Endothelial cell of umbilical vein (primary cell): ENCODE data around the gene COL19A1. TPM values are rescaled to one million over a fixed set of nuclear protein-coding genes. Genes with fewer than 3 reads are reported as not detected.
"Not testable (repeated sequence)": the region's sequence is repeated elsewhere in the genome, so short reads cannot be mapped to it uniquely, and the experiment has no call there.

ENCODE experiments used
- BruUV-seq: library from RNA; stranded (reverse); fragments of 400-500 nt; replicated peaks from 2 replicates; lab custom pipeline; 2021; lab: Mats Ljungman, UMichigan
- CTCF ChIA-PET: fragments of 300-600, 350-600 bp; sonication (Branson Sonifier 250); formaldehyde crosslinking; loops from one replicate; lab custom pipeline; 2021; ENCODE audit warnings: antibody characterized with exemption, inconsistent platforms; lab: Charles Lee
- POLR2A ChIA-PET: fragments of 300-600, 350-600 bp; sonication (Branson Sonifier 250); formaldehyde crosslinking; loops from one replicate; lab custom pipeline; 2021; ENCODE audit warnings: antibody characterized with exemption, inconsistent platforms; lab: Charles Lee
- DNase-seq: peaks from one replicate; pipeline ENCODE4 v3.0.0-alpha.2; 2011; ENCODE audit warnings: low read depth, low spot score
- FAIRE-seq: peaks from 2 replicates; lab custom pipeline; 2011; peaks lifted over from hg19 to GRCh38; lab: Jason Lieb, UNC
- H2AFZ ChIP-seq: 2 replicates; pipeline ENCODE4 v1.6.0; 2012; ENCODE audit warnings: low read depth, low read length, control low read depth, inconsistent platforms
- H3K27ac ChIP-seq: 2 replicates; pipeline ENCODE4 v1.5.1; 2011; ENCODE audit warnings: low read depth, mild to moderate bottlenecking, control low read depth, low read length, moderate library complexity; ENCODE audit not compliant: insufficient read depth
- H3K27me3 ChIP-seq, 2 experiments: 2 replicates each; pipeline versions ENCODE4 v1.6.0 to v1.6.1; 2011; ENCODE audit warnings: low read length in 2 of 2, mixed read lengths in 1 of 2; ENCODE audit not compliant: control insufficient read depth in 2 of 2, insufficient read depth in 2 of 2
- H3K36me3 ChIP-seq, 2 experiments: 2 replicates in 1 of 2; 3 replicates in 1 of 2; pipeline ENCODE4 v1.5.1; 2011; ENCODE audit warnings: low read length in 2 of 2, mild to moderate bottlenecking in 1 of 2, moderate library complexity in 1 of 2; ENCODE audit not compliant: control insufficient read depth in 2 of 2, insufficient read depth in 2 of 2; ENCODE audit errors: extremely low read depth in 1 of 2
- H3K4me1 ChIP-seq: 3 replicates; pipeline ENCODE4 v1.5.1; 2011; ENCODE audit warnings: mild to moderate bottlenecking, low read length; ENCODE audit not compliant: control insufficient read depth, insufficient read depth; ENCODE audit errors: extremely low read depth
- H3K4me2 ChIP-seq: 2 replicates; pipeline ENCODE4 v1.6.1; 2011; ENCODE audit warnings: low read length, control low read depth, mixed read lengths; ENCODE audit not compliant: insufficient read depth
- H3K4me3 ChIP-seq, 3 experiments: fragments of 200-600 bp in 1 of 3; sonication (generic), shearing (Covaris generic) in 1 of 3; replicated peaks in 1 of 3; 2 replicates each; pipeline ENCODE4 v1.5.1; 2011 to 2016; ENCODE audit warnings: control low read depth in 3 of 3, low read length in 3 of 3, mild to moderate bottlenecking in 2 of 3, inconsistent platforms in 1 of 3, low read depth in 1 of 3, moderate library complexity in 1 of 3; ENCODE audit not compliant: insufficient read depth in 1 of 3
- H3K79me2 ChIP-seq: 2 replicates; pipeline ENCODE4 v1.6.0; 2012; ENCODE audit warnings: low read length, inconsistent platforms; ENCODE audit not compliant: control insufficient read depth, insufficient read depth
- H3K9ac ChIP-seq: replicated peaks from 2 replicates; pipeline ENCODE3; 2011; ENCODE audit warnings: low read length, control low read depth; ENCODE audit not compliant: insufficient read depth; ENCODE audit errors: extremely low read depth
- H3K9me1 ChIP-seq: replicated peaks from 3 replicates; pipeline ENCODE4 v1.6.0; 2011; ENCODE audit warnings: mild to moderate bottlenecking, low read length; ENCODE audit not compliant: control insufficient read depth, insufficient read depth; ENCODE audit errors: extremely low read depth
- H3K9me3 ChIP-seq: replicated peaks from 2 replicates; pipeline ENCODE4 v1.5.1; 2012; ENCODE audit warnings: low read length, inconsistent platforms; ENCODE audit not compliant: control insufficient read depth, insufficient read depth
- H4K20me1 ChIP-seq: replicated peaks from 2 replicates; pipeline ENCODE3; 2011; ENCODE audit warnings: mild to moderate bottlenecking, low read length; ENCODE audit not compliant: control insufficient read depth, insufficient read depth; ENCODE audit errors: extremely low read depth
- EZH2 ChIP-seq: IDR thresholded peaks from 2 replicates; pipeline ENCODE4 v1.6.1; 2012; ENCODE audit warnings: borderline replicate concordance, low read depth, mild to moderate bottlenecking, moderate library complexity, low read length, inconsistent platforms; ENCODE audit not compliant: severe bottlenecking
- FOS ChIP-seq: IDR thresholded peaks from 2 replicates; pipeline ENCODE4 v1.6.1; 2011; ENCODE audit warnings: mild to moderate bottlenecking, low read length, moderate library complexity, borderline replicate concordance; ENCODE audit not compliant: insufficient read depth
- GATA2 ChIP-seq: IDR thresholded peaks from 2 replicates; pipeline ENCODE4 v1.7.0; 2011; ENCODE audit warnings: low read depth, mild to moderate bottlenecking, moderate library complexity, mixed read lengths, low read length; ENCODE audit not compliant: insufficient read length, insufficient read depth
- JUN ChIP-seq: IDR thresholded peaks from 2 replicates; pipeline ENCODE4 v1.6.1; 2011; ENCODE audit warnings: borderline replicate concordance, low read depth; ENCODE audit not compliant: insufficient read length, insufficient read depth
- MAX ChIP-seq: IDR thresholded peaks from 2 replicates; pipeline ENCODE4 v1.6.1; 2011; ENCODE audit not compliant: insufficient read depth, insufficient read length
- MYC ChIP-seq: IDR thresholded peaks from one replicate; pipeline ENCODE4 v1.6.1; 2011; ENCODE audit warnings: mild to moderate bottlenecking, low read depth, low read length
- POLR2A ChIP-seq: IDR thresholded peaks from 2 replicates; pipeline ENCODE4 v1.6.1; 2012; ENCODE audit warnings: low read depth, mild to moderate bottlenecking, control low read depth, low read length
- POLR2AphosphoS5 ChIP-seq: IDR thresholded peaks from 2 replicates; pipeline ENCODE4 v1.6.1; 2012; ENCODE audit warnings: low read depth, mild to moderate bottlenecking, control low read depth, low read length, moderate library complexity; ENCODE audit not compliant: insufficient read depth
- dilution Hi-C: fragments of 300-500 bp; cut with MboI; formaldehyde crosslinking; loops from one replicate; pipeline ENCODE4 v1.15.0; 2019; ENCODE audit warnings: low sequenced_read_pairs; ENCODE audit not compliant: extremely low pct_ligation_motif_present
- intact Hi-C: fragments of 100-400 bp; cut with micrococcal nuclease; formaldehyde crosslinking; loops from one replicate; pipeline ENCODE4 v1.10.0; 2022
- polyA plus RNA-seq, 4 experiments: library from polyadenylated mRNA; depleted of rRNA in 3 of 4; stranded (reverse) in 3 of 4; unstranded in 1 of 4; fragments of >200 nt; gene quantifications; 2 replicates each; pipeline versions ENCODE4 v1.2.1 to v1.2.3, GENCODE V29; 2011 to 2012; ENCODE audit warnings: missing spikeins in 1 of 4
- total RNA-seq: library from RNA; stranded (reverse); gene quantifications from 2 replicates; pipeline ENCODE4 v1.2.3, GENCODE V29; 2021
- TF ChIP-seq, protein P1 (sequence below), 2 donors: IDR thresholded peaks; 1 replicate in 1 of 2; 2 replicates in 1 of 2; pipeline ENCODE4 v1.5.1; 2011; ENCODE audit warnings: low read length in 2 of 2, mild to moderate bottlenecking in 2 of 2, moderate library complexity in 2 of 2, control low read depth in 1 of 2, inconsistent platforms in 1 of 2, low read depth in 1 of 2; ENCODE audit not compliant: insufficient read depth in 1 of 2; ENCODE audit errors: extremely low read depth in 1 of 2

The COL19A1 gene
- total and polyA plus RNA-seq, 2 donors (not counting 3 experiments of a cell fraction or from before 2014, with no cell fraction given) = not detected

- no TSS peak for BruUV-seq
- FAIRE-seq (no peak), DNase-seq (no peak)
- ChIA-PET CTCF (no interaction called here), POLR2A (no interaction called here)
- no peaks in the 10 kb centered on the region for H3K9me3 ChIP-seq
- no peaks in the 10 kb centered on the region for H3K36me3 ChIP-seq
- H3K4me3 ChIP-seq = no peak overlapping the region
- no peak overlapping the region for H3K4me2 ChIP-seq
- no peaks in the 10 kb centered on the region for H3K9me1 ChIP-seq
- no peak for TF ChIP-seq POLR2AphosphoS5
- H3K9ac ChIP-seq = no peak overlapping the region
- H3K79me2 ChIP-seq = no peaks in the 10 kb centered on the region
- H2AFZ ChIP-seq = no peak overlapping the region
- dilution Hi-C loops = no loop called here
- intact Hi-C loops = no loop called here
- no peak overlapping the region for H3K27ac ChIP-seq
- H3K27me3 ChIP-seq = no peaks in the 10 kb centered on the region
- H3K4me1 ChIP-seq = no peaks in the 10 kb centered on the region
- no peaks in the 10 kb centered on the region for H4K20me1 ChIP-seq
These were observed 91.7 kb downstream of the COL19A1 start for GRCh38 chr6:69957985-69958559.

DNA sequence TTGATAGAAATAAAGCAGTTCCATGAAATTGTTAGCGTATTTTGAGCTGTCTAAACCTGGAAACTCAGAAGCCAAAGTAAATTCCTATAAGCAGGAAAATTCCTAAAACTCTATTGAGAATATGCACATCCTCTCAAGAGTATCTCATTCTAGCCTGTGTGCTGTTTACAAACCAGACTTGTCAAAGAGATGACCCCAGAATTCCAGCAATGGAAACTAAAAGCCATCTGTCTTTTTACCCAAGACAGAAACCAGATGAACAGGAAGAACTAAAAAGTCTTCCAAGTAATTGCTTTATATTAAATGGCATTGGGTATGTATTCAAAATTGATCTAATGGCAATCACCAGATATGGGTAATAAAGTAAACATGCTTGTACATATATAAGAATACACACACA, 92.6 kb downstream of the COL19A1 start:
- no TSS peak for BruUV-seq
- no peak overlapping the region for H3K4me2 ChIP-seq
- H4K20me1 ChIP-seq = no peaks in the 10 kb centered on the region
- H3K79me2 ChIP-seq = no peaks in the 10 kb centered on the region
- no peak overlapping the region for H3K4me3 ChIP-seq
- H3K4me1 ChIP-seq = no peaks in the 10 kb centered on the region
- H3K9me3 ChIP-seq = no peaks in the 10 kb centered on the region
- dilution Hi-C loops = no loop called here
- FAIRE-seq = no peak
- intact Hi-C loops = no loop called here
- CTCF ChIA-PET = no interaction called here
- no peak overlapping the region for H3K27ac ChIP-seq
- no peak for TF ChIP-seq MYC
- no peak for TF ChIP-seq POLR2AphosphoS5
- TF ChIP-seq POLR2A = no peak
- TF ChIP-seq FOS = no peak
- no peak for TF ChIP-seq EZH2
- TF ChIP-seq MAX = no peak
- TF ChIP-seq GATA2 = no peak
- TF ChIP-seq, protein P1, sequence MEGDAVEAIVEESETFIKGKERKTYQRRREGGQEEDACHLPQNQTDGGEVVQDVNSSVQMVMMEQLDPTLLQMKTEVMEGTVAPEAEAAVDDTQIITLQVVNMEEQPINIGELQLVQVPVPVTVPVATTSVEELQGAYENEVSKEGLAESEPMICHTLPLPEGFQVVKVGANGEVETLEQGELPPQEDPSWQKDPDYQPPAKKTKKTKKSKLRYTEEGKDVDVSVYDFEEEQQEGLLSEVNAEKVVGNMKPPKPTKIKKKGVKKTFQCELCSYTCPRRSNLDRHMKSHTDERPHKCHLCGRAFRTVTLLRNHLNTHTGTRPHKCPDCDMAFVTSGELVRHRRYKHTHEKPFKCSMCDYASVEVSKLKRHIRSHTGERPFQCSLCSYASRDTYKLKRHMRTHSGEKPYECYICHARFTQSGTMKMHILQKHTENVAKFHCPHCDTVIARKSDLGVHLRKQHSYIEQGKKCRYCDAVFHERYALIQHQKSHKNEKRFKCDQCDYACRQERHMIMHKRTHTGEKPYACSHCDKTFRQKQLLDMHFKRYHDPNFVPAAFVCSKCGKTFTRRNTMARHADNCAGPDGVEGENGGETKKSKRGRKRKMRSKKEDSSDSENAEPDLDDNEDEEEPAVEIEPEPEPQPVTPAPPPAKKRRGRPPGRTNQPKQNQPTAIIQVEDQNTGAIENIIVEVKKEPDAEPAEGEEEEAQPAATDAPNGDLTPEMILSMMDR (IDR thresholded peaks at IDR 0.05; ENCODE audit: extremely low read depth in 1 of 2, insufficient read depth in 1 of 2, low read depth in 1 of 2, low read length in 2 of 2) = no peak
- TF ChIP-seq JUN = no peak
- DNase-seq = no peak
- no peak overlapping the region for H2AFZ ChIP-seq
- H3K9ac ChIP-seq = no peak overlapping the region
- no peaks in the 10 kb centered on the region for H3K36me3 ChIP-seq
- H3K9me1 ChIP-seq = no peaks in the 10 kb centered on the region
- POLR2A ChIA-PET = no interaction called here
- no peaks in the 10 kb centered on the region for H3K27me3 ChIP-seq

GRCh38 chr6:69965974-69966373, 99.6 kb downstream of the COL19A1 start:
- H3K27ac ChIP-seq, dilution Hi-C loops, H3K4me2 ChIP-seq, H3K79me2 ChIP-seq, H3K9ac ChIP-seq, DNase-seq, FAIRE-seq, POLR2A ChIA-PET, BruUV-seq, H3K9me1 ChIP-seq, H3K9me3 ChIP-seq, H3K27me3 ChIP-seq, H3K4me1 ChIP-seq, H3K4me3 ChIP-seq, intact Hi-C loops, H2AFZ ChIP-seq, CTCF ChIA-PET, H3K36me3 ChIP-seq, H4K20me1 ChIP-seq: not testable (repeated sequence)
